Fibroblast of gingiva (primary cell): ENCODE results near the gene UNC13D.

Experiments used
- DNase-seq: peaks from one replicate; pipeline ENCODE4 v3.0.0-alpha.2; 2011; ENCODE audit warnings: low read depth

UNC13D gene

GRCh38 chr17:75834279-75834920 lies 9.8 kb downstream of the UNC13D start:
- no peak for DNase-seq

GRCh38 chr17:75832652-75833400 lies 11.4 kb downstream of the UNC13D start:
- DNase-seq: no peak

- DNase-seq: peak; percentile 33
Measured at GRCh38 chr17:75832164-75832651, 12.0 kb downstream of the UNC13D start.

GRCh38 chr17:75831032-75831571 lies 13.1 kb downstream of the UNC13D start:
- DNase-seq: no peak

- no peak for DNase-seq
Measured at GRCh38 chr17:75830164-75831031, 13.8 kb downstream of the UNC13D start.

- DNase-seq: no peak
Measured at GRCh38 chr17:75829747-75830146, 14.5 kb downstream of the UNC13D start.

- no peak for DNase-seq
Measured at GRCh38 chr17:75828741-75829140, 15.5 kb downstream of the UNC13D start.

GRCh38 chr17:75828076-75828400 lies 16.2 kb downstream of the UNC13D start:
- DNase-seq: no peak

GRCh38 chr17:75827308-75828075 lies 16.7 kb downstream of the UNC13D start:
- peak; percentile 36 for DNase-seq

- no peak for DNase-seq
Measured at GRCh38 chr17:75826561-75827307, 17.5 kb downstream of the UNC13D start.

GRCh38 chr17:75825748-75826370 lies 18.3 kb downstream of the UNC13D start:
- DNase-seq: no peak

- DNase-seq: no peak
Measured at GRCh38 chr17:75825149-75825552, 19.1 kb downstream of the UNC13D start.

GRCh38 chr17:75824666-75825065 lies 19.5 kb downstream of the UNC13D start:
- no peak for DNase-seq

GRCh38 chr17:75824050-75824552 lies 20.1 kb downstream of the UNC13D start:
- DNase-seq: no peak

- DNase-seq: no peak
Measured at GRCh38 chr17:75823257-75824041, 20.8 kb downstream of the UNC13D start.

- DNase-seq: no peak
Measured at GRCh38 chr17:75822800-75823166, 21.4 kb downstream of the UNC13D start.

- no peak for DNase-seq
Measured at GRCh38 chr17:75822119-75822799, 21.9 kb downstream of the UNC13D start.

- DNase-seq: no peak
Measured at GRCh38 chr17:75821552-75821951, 22.7 kb downstream of the UNC13D start.
